GM21717 (cell line): ENCODE data around the gene WTIP.
"Not testable (repeated sequence)": the region's sequence is repeated elsewhere in the genome, so short reads cannot be mapped to it uniquely, and the experiment has no call there.

Source experiments
- ATAC-seq: cut with Tn5 transposase; IDR thresholded peaks from one replicate; pipeline ENCODE4 v1.9.1; 2021; ENCODE audit warnings: mild to moderate bottlenecking, moderate library complexity; ENCODE audit not compliant: unreplicated experiment

WTIP gene

DNA sequence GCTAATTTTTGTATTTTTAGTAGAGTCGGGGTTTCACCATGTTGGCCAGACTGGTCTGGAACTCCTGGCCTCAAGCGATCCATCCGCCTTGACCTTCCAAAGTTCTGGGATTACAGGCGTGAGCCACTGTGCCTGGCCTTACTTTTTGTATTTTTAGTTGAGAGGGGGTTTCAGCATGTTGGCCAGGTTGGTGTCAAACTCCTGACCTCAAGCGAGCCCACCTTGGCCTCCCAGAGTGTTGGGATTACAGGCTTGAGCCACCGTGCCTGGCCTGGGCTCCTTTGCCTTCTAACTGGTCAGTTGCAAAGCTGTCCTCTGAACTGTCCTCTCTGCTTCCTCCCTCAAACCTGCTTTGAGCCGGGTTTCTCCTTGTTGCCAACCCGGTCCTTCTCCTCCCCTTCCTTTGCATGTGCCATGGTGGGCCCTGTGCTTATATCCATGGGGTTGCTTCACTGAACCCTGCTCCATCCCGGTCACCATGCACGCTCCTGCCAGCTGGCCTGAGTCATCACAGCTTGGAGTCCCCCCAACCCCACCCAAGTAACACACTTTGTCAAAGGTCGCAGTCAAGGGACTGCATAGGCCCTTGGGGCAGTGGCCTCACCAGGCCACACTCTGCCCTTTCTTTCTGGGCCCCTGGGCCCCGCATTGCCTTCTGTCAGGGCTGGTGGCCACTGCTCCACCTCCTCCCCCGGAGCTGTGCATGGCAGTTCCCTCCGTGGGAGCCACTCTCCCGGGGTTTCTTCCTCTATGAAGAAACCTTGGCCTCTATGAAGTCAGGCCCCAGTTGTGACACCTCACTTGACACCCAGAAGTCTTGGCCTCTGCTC lies 21.2 kb downstream of the WTIP start:
- no peak for ATAC-seq

GRCh38 chr19:34503531-34504272 lies 22.1 kb downstream of the WTIP start:
- ATAC-seq, result no peak

DNA sequence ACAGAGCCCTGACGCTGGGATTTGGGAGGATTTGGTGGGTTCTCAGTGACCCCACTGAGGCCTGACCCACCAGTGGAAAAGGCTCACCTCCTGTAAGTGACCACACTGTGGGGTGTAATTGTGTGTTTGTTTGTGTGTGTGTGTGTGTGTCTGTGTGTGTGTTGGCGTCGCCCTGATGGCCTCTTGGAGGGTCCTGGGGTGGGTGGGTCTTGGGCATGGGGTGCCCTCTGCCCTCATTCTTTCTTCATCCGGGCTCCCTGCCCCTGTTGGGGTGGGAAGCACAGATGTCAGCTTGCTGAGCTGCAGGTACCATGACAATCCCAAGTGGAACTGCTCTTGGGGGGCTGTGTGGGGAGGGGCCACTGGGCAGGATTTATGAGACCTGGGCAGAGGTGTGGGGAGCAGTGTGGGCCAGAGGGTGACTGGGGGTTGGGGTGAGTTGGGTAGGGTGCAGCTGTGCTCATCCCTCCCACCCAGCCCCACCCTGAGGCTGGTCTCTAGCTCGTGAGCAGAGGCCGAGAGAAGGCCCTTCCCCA lies 22.8 kb downstream of the WTIP start:
- no peak for ATAC-seq

DNA sequence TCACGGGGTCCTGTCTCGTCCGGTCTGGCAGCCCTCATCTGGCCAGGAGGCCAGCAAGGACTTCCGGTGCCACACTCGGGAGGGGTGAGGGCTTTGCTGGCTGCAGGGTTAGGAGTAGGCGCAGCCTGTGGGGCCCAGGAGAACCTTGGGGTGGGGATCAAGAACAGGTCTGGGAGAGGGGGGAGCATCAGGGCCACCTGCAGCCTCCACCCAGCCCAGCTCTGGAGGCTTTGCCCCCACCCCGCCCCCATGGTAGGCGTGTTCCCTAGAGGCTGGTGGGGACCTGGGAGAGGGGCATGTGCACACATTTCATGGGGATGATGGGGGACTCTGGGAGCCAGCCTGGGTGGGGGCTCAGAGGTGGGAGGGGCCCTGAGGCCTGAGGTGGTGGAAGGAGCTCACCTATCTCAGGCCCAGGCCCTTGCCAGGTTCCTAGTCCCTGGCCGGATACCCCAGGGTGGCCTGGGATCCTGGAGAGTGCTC lies 23.3 kb downstream of the WTIP start:
- ATAC-seq, result no peak

- no peak for ATAC-seq
Observed at GRCh38 chr19:34505321-34506025, 23.9 kb downstream of the WTIP start.

GRCh38 chr19:34506026-34506370 lies 24.4 kb downstream of the WTIP start:
- no peak for ATAC-seq

DNA sequence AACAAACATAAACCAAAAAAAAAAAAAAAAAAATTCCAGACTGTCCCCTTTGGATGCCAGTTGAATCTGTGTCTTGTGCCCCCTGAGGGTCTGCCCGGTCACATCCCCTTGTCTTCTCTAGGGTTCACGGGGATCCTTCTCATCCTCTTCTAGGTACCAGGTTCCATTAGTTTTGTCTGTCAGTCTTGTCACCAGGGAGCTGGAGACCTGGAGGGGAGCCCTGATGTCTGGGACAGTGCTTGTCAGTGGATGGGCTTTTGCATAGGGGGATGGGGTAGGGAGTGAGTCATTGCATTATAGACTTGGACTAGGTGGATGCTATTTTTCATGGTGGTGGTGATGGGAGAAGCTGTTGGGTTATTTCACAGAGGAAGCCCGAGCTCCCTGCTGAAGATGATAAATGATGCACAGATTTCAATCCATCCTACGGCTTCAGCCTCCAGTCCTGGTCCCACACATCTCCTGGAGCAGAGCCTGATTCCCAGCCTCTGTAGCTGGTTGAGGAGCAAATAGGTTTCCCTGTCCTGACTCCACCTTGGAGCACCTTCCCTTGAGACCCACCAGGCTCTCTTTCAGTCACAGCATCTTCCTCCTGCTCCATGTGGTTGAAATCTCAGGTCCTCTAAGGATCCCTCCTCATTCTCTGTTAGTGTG lies 26.0 kb downstream of the WTIP start:
- no peak for ATAC-seq

- ATAC-seq, result no peak
Observed at GRCh38 chr19:34508540-34508939, 27.0 kb downstream of the WTIP start.

GRCh38 chr19:34510904-34511303 lies 29.3 kb downstream of the WTIP start:
- ATAC-seq, result not testable (repeated sequence)

GRCh38 chr19:34512254-34512822 lies 30.8 kb downstream of the WTIP start:
- ATAC-seq, result no peak

DNA sequence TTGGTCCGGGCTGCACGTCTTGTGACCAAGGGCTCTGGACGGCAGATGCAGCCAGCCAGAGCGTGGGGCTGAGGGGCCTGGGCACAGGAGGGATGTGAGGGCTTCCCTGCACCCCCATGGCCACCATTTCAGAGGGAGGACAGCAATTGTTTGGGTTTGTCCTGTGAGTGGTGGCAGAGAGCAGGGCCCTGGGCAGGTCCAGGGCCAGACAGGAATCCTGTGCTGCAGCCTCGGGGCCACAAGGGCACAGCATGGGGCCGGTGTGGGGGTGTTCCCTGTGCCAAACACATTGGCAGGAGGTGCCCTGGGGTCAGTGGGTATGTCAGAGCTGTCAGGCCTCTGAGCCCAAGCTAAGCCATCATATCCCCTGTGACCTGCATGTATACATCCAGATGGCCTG lies 32.2 kb downstream of the WTIP start:
- no peak for ATAC-seq

- no peak for ATAC-seq
Observed at GRCh38 chr19:34519602-34520001, 38.0 kb downstream of the WTIP start.

DNA sequence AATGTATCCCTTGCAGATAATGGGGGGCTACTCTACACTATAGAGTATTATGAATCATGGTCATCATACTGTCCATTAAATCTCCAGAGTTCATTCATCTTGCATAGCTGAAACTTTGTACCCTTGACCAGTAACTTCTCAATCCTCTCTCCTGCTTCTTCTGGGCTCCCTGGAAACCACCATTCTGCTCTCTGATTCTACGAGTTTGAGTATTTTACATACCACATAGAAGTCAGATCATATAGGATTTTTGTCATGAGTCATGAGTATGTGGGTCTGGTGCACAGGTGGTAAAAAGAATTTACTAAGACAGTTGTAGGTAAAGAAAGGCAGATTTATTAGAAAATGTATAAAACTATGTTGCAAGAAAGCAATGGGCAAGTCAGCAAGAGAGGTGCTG lies 41.9 kb downstream of the WTIP start:
- no peak for ATAC-seq

DNA sequence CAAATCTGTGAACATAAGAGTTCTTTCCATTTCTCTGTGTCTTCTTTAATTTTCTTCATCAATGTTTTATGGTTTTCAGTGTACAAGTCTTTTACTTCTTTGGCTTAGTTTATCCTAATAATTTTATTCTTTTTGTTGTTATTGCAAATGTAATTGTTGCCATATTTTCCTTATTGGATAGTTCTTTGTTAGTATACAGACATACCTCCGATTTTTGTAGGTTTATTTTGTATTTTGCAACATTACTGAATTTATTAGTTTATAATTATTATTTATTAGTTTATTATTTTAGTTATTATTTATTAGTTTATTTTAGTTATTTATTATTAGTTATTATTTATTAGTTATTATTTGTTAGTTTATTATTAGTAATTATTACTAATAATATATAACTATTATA lies 43.4 kb downstream of the WTIP start:
- ATAC-seq, result no peak

DNA sequence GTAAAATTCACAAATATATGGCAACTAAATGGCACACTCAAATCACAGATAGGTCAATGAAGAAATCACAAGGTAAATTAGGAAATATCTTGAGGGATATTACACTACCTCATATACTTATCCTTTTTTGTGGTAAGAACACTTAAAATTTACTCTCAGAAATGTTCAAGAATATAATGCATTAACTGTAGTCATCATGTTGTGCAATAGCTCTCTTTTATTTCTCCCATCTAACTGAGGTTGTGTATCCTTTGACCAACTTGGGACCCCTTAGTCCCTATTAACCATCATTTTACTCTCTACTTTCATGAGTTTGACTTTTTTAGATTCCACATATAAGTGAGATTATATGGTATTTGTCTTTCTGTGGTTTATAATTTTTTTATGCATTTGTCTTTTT lies 52.6 kb downstream of the WTIP start:
- no peak for ATAC-seq

GRCh38 chr19:34539396-34539795 lies 57.8 kb downstream of the WTIP start:
- no peak for ATAC-seq

DNA sequence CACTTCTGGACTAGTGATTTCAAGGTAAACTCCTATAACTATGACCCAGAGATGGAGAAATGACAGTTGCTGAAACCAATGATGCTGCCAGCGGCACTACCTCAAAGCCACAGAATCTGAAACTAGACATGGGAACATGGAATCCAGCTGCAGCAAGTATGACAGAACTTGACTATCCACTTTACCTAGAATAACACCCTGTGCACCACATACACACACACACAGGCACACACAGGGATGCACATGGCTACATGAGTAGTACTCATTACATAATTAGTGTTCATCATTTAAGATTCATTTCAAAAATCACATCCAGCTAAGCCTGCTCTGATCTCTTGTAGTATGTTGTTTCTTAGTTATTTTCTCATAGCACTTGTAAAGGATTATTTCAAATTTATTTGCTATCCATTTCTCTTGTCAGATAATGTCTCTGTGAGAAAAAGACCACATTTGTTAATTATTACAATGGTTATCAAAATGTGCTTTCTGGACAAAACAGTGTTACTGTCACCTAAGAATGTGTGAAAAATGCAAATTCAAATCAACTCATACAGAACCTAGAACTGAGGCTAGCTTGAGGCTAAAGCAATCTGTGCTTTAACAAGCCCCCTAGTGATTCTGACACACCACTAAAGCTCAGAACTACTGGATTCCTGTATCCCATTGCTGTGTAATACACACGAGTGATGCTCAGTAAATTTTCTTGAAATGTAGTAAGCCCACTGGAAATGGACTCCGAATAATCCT lies 59.4 kb downstream of the WTIP start:
- no peak for ATAC-seq

- ATAC-seq, result no peak
Observed at GRCh38 chr19:34549833-34550232, 68.3 kb downstream of the WTIP start.

- no peak for ATAC-seq
Observed at GRCh38 chr19:34555447-34555846, 73.9 kb downstream of the WTIP start.

DNA sequence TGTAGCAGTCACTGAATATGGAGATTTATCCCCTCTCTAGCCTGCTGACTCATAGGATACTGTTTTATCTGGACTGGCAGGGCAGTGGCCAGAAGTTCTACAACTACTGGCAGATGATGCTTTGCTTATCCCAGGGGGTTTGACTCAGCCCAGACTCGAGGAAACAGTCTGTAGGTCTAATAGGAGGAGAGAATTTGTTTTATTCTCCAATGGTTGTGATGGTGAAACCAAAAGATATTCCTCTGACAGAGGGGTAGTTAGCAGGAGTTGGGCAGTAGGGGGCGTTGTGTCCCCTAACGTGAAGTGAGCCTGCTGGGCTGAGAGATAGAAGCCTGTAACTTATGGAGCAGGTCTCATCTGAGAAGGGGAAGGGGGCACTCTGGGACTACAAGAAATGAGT lies 74.9 kb downstream of the WTIP start:
- ATAC-seq, result no peak
